Raji (cell line): Measurements from ENCODE around the gene ALB.

ENCODE experiments used
- POLR2A ChIP-seq: IDR thresholded peaks from 2 replicates; pipeline ENCODE4 v1.6.1; 2011; ENCODE audit warnings: low read depth, low read length, control low read depth; ENCODE audit not compliant: insufficient read depth

ALB gene

DNA sequence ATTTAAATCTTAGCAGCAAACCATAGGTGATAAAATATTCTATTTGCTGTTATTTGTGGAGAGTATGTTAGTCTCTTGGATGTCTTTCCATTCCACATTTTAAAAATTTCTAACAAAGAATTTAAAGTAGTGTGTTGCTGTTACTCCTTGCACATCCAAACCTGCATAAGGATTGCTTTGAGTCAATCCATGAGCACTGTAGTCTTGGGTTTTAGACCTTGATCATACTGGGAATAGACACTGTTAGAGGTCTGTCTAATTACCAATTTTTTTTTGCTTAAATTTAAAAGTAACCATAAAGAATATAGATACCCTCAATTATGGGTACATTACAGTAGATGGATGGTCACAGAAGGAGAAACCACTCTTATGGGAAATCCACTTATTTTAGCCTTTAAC, 33.5 kb downstream of the ALB start:
- no peak for TF ChIP-seq POLR2A

DNA sequence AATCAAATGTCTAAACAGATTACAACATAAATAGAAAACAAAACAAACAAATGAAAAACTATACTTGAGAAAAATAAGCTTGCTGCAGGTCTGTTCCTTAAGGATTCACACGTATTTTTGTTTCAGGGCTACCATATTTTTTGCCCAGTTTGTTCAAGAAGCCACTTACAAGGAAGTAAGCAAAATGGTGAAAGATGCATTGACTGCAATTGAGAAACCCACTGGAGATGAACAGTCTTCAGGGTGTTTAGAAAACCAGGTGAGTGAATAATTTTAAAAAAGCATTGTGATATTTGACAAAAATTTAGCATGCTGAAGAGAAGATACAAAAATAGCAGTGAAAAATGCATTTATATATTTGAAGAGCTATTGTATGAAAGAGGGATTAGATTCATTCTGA, 34.0 kb downstream of the ALB start:
- no peak for TF ChIP-seq POLR2A

DNA sequence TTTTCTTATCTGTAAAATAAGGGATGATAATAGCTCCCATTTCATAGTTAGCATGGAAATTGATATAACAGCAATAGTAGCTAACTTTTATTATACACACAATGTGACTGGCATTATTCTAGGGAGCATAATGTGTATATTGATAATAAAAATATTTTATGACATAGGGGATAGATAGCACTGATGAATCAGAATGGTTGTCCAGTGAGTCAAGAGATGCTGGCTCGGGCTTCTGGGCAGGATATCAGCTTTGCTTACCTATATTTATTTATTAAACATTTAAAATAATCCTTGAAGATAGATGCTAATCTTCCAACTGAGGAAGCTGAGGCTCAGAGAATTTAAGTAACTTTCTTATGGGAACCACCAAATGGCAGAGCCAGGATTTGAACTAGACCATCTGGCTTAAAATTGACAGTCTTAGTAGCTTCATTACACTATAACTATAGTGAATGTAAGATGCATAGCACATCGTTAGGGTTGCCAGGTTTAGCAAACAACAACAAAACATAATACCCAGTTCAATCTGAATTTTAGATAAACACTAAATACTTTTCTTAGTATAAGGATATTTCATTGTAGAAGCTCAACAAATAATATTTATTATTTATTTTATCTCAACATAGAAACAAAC, 34.6 kb downstream of the ALB start:
- no peak for TF ChIP-seq POLR2A

DNA sequence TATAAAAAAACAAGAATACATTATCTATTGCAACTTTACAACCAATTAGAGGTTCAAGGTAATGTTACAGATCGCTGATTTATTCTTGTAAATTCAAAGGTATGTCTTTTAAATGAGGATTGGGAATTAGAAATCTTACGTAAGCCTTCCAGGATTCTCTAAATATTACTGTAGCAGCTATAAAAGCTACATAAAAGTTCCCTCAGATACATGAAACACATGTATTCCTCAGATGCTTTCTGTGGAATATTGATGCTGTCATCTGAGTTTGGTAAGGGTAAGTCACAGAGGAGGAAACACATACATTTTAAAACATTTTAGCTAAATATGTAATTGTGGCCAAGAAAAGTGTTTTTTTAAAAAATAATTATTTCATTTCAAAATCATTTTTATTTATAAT, 35.4 kb downstream of the ALB start:
- no peak for TF ChIP-seq POLR2A

DNA sequence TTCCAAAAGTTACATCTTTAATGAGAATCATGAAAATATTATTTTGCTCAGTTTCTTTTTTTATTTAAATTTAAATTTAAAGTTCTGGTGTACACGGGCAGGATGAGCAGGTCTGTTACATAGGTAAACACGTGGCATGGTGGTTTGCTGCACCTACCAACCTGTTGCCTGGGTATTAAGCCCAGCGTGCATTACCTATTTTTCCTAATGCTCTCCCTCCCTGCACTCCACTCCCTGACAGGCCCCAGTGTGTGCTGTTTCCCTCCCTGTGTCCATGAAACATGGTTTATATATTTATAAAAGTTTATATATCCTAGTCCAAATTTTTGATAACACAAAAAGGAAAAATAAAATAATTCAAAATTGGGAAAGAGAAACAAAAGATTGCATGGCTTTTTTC, 35.9 kb downstream of the ALB start:
- no peak for TF ChIP-seq POLR2A

DNA sequence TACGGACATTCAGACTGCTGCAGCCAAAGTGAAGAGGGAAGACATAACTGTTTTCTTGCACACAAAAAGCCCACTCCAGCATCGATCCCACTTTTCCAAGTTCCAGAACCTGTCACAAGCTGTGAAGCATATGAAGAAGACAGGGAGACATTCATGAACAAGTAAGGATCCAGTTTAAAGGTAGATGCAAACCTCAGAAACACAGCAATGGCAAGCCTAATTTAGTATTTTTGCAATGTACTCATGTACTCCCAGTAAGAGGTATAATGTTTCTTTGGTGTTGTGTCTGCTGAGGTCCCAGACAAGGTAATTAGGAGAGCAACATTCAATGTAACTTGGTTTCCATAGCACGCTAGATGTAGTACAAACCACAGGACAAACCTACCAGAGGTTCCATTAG, 36.6 kb downstream of the ALB start:
- no peak for TF ChIP-seq POLR2A

DNA sequence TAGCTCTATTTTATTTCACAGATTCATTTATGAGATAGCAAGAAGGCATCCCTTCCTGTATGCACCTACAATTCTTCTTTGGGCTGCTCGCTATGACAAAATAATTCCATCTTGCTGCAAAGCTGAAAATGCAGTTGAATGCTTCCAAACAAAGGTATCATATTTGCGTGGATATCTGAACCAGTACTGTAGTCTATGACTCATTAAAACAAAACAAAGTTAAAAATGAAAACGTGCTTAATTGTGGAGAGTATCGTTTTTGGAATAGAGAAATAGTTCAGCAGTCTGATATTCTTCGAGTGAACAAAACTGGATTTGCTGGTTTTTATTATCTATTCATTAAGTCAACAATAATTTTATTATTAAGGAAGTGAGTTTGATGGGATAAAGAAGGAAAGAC, 38.2 kb downstream of the ALB start:
- no peak for TF ChIP-seq POLR2A

DNA sequence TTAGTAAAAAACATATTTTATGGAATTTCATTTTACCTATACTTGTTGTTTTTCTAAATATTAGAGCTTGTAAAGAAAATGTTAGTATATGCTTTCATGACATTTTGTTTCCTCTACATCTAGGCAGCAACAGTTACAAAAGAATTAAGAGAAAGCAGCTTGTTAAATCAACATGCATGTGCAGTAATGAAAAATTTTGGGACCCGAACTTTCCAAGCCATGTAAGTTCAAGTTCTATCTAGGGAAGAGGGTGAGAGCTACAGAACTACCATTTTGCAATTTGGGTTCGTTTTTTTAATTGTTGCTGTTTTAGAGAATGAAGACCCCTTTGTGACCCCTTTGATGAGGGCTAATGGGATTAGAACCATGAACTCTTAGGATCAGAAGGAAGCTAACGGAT, 39.1 kb downstream of the ALB start:
- no peak for TF ChIP-seq POLR2A

DNA sequence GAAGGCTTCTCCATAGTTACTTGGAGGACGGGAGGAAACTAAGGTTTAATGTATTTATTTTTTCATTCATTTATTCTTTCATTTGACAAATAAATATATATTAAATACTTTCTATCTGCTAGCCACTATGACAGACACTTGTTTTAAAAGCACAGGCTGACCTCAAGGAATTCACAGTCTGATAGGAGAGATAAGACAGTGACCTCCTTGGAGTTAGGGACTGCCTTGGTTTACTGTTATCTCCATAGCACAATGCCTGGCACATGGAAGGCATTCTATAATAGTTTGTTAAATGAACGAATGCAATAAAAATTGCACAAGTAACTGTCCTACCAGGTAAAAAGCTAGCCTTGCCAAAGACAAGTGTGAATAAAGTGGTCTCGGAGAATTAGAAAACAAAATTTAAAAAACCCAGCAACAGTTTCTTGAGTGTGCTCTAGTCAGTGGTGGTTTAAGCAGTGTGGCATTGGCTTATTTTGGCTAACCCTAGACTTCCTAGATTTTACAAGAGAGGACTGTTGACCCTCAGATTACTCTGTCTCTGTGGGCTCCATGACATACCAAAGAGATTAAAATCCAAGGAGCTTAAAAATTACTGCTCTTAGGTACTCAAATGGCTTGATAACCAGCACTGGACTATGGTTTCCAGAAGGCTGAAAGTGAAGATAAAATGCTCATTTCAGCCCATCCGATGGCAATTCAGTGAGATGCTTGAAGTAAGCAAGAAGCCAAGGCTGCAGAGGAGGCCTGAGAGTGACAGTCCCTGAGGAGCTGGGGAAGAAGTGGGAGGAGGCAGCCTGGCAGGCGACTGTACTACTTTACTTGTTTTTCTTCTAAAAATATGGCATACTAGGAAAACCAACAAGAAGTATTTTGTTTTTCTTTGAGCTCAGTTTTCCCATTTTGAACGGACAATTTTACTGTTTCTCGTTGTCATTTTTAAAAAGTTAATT, 41.6 kb downstream of the ALB start:
- no peak for TF ChIP-seq POLR2A

DNA sequence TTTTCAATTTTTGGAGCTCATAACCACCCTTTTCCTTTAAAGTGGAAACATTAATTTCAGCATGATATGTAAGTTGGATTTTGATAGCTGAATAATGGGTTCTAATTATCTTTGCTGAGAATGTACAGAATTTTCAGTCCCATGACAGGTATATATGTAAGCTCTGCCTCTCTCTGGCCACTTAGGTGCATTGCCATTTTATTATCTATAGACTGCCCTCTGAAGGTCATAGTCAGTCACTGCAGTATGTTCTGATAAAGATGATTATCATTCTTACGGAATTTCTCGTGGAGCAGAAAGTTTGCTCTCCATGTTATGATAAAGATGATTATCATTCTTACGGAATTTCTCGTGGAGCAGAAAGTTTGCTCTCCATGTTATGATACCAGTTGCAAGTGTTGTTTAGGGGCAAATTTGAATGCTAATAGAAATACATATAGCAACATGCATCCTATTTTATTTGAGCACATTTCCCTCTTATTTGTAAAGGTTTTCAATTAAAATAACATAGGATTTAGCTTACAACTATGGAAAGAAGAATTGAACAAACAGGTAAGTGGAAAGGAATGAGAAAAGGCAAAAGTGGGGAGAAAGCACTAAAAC, 42.4 kb downstream of the ALB start:
- TF ChIP-seq POLR2A, result no peak

DNA sequence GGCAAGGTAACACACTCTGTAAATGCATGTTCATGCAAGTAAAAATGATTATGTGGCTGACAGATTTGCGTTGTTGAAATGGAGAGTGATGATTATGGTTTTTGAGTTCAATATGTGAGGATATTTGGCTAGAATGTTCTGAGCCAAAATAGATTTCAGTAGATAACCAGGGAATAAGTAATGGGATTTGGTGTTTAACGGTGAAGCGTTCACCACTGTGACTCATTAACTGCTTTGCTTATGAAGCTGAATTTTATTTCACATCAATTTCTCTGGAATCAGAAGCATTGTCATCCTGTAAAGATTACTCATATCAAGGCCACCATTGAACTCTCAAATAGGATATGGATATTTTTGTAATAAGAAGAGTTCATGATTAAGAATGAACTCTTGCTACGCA, 43.6 kb downstream of the ALB start:
- TF ChIP-seq POLR2A, result no peak

DNA sequence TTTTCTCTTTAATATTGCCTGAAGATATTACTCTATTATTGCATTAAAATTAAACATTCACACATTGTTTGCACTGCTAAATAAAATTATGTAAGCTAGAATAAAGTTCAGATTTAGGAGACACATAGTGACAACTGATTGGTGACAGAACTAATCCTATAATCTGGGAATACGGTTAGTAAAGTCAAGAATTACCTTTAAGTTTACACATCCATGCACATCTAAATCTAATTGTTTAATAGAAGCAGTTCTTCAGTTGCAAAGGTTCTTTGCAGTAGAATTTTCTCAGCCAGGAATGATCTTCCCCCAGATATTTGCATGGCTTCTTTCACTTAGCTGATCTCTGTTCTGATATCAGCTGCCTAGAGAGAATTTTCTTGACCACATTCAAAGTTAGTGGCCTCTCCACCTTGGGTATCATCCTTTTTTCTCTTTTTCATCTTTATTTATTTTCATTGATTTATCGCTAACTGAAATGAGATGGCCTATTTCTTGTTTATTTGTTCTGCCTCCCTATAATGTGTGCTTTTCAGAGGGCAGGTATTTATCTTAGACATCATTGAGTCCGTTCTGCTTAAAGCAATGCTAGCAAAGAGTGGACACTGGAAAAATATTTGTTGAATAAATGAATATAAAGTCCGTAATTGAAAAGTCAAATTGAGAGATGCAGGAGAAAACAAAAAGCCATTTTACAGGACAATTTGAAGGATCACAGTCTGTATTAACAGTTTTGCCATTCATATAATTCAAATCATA, 44.5 kb downstream of the ALB start:
- TF ChIP-seq POLR2A, result no peak

DNA sequence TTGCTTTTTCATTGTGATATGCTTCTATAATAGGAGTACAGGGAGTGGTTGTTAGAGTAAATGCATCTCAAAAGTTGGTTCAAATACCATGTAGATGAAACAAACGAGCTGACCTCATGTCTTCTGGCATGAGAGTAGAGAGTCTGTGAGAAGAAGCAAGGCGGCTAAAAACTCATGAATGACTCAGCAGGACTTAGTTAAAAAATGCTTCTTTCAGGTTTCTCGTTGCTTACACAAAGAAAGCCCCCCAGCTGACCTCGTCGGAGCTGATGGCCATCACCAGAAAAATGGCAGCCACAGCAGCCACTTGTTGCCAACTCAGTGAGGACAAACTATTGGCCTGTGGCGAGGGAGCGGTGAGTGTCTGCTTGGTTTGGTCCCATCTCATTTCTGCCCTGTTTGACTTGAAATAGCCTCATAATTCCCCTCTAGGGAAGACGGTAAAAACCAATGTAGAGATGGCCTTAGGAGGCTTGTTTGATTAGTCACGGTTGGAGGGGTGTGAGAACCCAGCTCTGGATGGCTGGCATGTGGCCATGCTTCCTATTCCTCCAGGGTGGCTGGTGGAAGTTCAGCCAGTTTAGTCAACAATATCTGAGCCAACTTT, 46.4 kb downstream of the ALB start:
- TF ChIP-seq POLR2A, result no peak

DNA sequence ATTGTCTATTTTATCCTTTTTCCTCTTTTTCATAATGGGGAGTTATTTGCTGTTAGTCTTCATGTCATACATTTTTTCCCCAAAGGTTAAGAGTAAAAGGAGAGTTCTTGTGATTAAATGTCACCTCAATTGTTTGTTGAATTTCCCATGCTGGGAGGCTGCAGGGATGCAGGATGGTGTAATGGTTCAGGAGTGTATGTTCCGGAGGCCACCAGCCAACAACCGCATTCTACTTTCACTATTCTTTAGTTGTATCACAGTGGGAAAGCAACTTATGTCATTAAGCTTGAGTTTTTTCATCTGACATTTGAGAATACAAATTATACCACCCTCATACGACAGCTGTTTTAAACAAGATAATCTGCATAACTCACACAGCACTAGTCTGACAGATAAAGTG, 47.3 kb downstream of the ALB start:
- no peak for TF ChIP-seq POLR2A

DNA sequence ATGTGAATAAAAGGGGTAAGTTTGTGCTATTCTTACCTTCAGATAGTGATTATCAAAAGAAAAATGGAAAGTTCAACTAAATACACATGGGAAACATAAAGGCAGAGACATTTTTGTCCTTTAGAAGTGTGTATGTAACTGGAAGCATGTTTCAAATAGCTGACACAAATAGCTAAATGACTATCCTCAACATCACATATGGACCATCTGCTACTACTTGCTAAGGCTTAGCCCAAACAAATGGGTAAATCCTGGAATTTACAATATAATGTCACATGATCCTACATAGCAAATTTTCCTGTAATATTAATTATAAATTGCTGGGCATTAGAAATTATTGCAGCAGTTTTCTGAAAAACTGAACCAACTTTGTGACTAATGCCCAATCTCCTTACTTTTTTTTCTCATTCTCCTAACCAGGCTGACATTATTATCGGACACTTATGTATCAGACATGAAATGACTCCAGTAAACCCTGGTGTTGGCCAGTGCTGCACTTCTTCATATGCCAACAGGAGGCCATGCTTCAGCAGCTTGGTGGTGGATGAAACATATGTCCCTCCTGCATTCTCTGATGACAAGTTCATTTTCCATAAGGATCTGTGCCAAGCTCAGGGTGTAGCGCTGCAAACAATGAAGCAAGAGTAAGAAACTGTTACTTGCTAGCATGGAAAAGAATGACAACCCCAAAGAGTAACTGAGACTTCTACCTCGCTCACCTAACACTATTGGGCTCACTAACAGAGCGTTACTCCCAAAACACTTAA, 48.1 kb downstream of the ALB start:
- TF ChIP-seq POLR2A, result no peak
